Astrocyte (in vitro differentiated cells and primary cell): ENCODE measurements around the gene EPAS1.

Source experiments
- EZH2 ChIP-seq: IDR thresholded peaks from 2 replicates; pipeline ENCODE4 v1.6.1; 2012; ENCODE audit warnings: mild to moderate bottlenecking, low read length, inconsistent platforms; ENCODE audit not compliant: insufficient read depth
- TF ChIP-seq, protein P1 (sequence below): IDR thresholded peaks from 2 replicates; pipeline ENCODE4 v1.5.1; 2011; ENCODE audit warnings: low read depth, mild to moderate bottlenecking, inconsistent platforms, low read length, moderate library complexity; ENCODE audit not compliant: insufficient read depth

DNA sequence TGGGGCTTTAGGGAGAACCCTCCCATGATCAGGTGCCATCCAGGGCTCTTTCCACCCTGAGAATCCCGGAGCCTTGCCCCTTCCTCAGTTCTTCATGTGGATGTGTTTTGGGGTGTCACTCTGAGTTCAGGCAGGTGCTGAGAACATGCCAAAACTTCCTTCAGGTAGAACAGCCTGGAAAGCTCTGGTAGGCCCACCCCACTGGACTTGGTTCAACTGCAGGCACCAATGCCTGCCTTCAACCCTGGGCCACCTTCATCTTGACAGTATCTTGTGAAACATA, 85.8 kb downstream of the EPAS1 start:
- TF ChIP-seq, protein P1, sequence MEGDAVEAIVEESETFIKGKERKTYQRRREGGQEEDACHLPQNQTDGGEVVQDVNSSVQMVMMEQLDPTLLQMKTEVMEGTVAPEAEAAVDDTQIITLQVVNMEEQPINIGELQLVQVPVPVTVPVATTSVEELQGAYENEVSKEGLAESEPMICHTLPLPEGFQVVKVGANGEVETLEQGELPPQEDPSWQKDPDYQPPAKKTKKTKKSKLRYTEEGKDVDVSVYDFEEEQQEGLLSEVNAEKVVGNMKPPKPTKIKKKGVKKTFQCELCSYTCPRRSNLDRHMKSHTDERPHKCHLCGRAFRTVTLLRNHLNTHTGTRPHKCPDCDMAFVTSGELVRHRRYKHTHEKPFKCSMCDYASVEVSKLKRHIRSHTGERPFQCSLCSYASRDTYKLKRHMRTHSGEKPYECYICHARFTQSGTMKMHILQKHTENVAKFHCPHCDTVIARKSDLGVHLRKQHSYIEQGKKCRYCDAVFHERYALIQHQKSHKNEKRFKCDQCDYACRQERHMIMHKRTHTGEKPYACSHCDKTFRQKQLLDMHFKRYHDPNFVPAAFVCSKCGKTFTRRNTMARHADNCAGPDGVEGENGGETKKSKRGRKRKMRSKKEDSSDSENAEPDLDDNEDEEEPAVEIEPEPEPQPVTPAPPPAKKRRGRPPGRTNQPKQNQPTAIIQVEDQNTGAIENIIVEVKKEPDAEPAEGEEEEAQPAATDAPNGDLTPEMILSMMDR, result no peak
- no peak for TF ChIP-seq EZH2
